GM19025 (cell line): Measurements from ENCODE around the gene MRGPRG.

ENCODE experiments used
- ATAC-seq: cut with Tn5 transposase; IDR thresholded peaks from one replicate; pipeline ENCODE4 v1.9.1; 2021; ENCODE audit warnings: mild to moderate bottlenecking, low read depth, moderate library complexity; ENCODE audit not compliant: unreplicated experiment

Gene MRGPRG

DNA sequence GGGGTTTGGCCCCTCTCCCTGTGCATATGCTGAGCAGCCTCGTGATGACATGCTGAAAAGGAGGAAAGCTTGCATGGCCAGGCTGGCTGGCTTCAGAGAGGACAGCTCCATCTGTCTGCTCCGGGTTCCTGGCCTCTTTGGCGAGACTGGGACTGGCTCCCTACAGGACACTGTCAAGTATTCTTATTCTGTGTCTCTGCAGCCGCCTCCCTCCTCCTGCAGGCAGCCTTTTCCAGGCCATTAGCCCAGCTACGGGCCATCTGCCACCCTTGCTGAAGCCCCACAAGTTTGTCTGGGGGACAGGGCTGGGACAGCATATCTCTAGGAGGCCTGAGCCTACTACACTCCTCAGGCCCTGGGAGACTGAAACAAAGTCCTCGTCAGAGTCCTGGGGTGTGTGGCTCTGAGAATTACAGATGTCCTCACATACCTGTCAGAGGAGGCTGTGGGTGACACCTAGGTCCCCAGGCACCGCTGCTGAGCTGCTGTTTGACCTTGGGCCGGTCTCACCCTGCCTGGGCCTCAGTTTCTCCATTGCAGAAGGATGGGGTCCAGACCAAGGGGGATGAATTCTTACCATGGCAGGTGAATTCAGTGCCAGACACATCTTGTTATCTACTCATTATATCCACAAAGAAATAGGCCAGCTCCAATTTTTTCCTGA lies 11.0 kb downstream of the MRGPRG start:
- ATAC-seq = no peak

DNA sequence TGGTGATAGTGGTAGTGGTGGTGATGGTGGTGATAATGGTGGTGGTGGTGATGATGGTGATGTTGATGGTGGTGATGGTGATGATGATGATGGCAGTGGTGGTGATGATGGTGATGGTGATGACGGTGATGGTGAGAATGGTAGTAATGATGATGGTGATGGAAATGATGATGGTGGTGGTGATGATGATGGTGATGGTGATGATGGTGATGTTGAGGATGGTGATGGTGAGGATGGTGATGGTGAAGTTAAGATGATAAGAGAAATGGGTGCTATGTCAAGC lies 11.8 kb downstream of the MRGPRG start:
- no peak for ATAC-seq

GRCh38 chr11:3206156-3206921 lies 12.3 kb downstream of the MRGPRG start:
- ATAC-seq = no peak

DNA sequence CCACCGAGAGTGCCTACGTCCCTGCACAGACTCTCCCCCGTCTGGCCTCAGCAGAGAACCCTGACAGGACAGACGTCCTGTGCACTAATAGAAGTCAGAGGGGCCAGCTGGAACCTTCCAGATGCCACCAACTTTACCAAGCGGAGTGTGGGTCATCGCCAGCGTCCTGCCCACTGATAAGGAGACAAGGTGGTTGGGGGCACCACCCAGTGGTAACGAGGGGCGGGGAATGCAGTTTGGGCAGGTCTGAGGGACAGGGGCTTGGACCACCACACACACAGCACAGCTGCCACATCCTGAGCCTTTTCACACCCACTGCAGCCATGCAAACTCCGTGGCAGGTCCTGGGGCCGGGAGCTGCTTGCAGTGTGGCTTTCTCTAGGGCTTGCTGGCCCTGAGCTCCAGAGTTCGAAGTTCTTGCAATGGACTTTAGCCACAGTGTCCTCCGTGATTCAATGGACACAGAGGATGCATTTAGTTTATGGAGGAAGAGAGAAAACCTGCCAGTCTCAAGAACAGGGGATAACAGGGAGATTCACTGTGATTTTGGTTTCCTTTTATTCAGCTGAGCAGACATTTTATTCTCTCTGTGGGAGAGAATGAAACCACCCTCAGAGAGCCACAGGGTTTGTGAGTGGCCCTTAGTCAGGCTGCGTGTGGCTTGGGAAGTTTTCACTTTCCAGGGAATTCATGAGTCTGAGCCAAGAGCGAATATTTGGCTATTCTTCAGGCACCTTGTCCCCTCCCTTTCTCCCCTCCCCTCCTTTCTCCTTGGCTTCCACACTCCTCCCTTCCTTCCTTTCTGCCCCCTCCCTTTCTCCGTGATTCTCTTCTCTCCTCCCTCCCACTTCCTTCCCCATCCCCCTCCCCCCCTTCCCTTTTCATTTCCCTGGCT lies 13.1 kb downstream of the MRGPRG start:
- ATAC-seq = no peak

DNA sequence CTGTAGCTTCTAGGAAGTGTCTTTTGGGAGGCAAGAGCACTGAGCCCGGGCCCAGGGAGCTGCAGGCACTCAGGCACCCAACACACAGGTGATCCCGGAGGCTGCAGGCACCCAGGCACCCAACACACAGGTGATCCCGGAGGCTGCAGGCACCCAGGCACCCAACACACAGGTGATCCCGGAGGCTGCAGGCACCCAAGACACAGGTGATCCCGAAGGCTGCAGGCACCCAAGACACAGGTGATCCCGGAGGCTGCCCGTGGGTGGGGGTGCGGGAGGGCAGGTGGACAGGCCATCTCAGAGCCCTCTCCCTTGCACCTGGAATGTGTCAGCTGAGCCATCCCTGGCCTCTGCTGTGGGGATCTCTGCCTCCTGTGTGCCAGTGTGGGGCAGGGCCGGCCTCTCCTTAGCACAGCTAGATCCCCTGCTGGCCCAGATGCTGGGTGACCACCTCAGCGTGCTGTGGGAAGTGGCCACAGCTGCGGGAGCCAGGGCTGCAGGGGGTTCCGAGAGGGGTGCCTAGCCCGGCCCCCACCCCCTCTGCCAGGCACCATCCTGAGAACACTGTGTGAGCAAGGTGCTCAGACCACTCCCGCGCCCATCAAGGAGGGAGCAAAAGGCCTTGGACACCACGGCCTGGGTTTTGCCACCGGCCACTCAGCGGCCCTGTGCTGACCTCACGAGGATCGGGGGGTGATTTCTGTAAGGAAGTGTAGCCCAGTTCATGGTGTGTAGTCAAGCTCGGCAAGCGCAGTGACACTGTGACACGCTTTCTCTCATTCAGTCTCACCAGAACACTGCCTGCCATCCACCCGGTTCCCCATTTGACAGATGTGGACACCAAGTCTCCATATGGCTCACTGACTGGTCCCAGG lies 14.2 kb downstream of the MRGPRG start:
- no peak for ATAC-seq

- no peak for ATAC-seq
These were observed 15.2 kb downstream of the MRGPRG start for GRCh38 chr11:3203221-3204043.

DNA sequence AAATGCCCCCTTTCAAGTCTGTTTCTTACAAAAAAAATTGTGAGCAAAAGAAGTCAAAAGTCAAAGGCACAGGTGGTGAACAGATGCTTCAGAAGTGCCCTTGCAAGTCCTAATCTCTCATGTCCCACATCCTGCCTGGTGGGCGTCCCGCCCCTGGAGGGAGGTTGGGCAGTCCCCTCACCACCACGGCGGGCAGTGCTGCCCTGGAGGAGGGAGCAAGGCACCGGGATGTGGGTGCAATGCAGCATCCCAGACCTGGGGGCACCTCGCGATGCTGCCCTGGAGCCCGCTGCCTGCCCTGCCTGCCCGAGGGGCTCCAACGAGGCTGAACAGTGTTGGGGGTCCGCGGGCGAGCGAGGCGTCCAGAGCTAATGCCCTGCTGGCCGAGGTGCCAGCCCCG lies 15.9 kb downstream of the MRGPRG start:
- ATAC-seq = no peak

- ATAC-seq = no peak
These were observed 16.3 kb downstream of the MRGPRG start for GRCh38 chr11:3202305-3202704.

- no peak for ATAC-seq
These were observed 16.9 kb downstream of the MRGPRG start for GRCh38 chr11:3201677-3202181.

DNA sequence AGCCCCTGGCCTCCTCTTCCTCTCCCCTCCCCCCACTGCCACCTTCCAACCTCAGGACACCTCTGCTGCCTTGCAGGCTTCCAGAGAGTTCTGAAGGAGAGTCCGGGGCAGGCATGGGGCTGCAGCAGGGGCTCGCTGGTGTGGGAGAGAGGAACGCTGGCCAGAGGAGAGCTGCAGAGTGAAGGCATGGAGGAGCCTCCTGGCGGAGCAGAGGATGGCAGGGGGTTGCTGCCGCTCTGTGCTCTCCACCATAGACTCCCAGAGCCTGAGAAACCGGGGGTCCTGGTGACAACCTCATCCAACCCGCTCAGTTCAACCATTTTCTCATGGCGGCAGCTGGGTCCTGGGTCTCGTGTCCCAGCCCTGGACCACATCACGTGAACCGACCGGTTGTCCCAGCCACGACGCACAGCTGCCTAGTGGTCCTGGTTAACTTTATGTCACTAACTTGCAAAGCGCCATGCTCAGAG lies 17.5 kb downstream of the MRGPRG start:
- ATAC-seq = no peak

- ATAC-seq = no peak
These were observed 18.1 kb downstream of the MRGPRG start for GRCh38 chr11:3200388-3201111.

- ATAC-seq = no peak
These were observed 18.9 kb downstream of the MRGPRG start for GRCh38 chr11:3199537-3200295.

- no peak for ATAC-seq
These were observed 19.8 kb downstream of the MRGPRG start for GRCh38 chr11:3198815-3199214.

DNA sequence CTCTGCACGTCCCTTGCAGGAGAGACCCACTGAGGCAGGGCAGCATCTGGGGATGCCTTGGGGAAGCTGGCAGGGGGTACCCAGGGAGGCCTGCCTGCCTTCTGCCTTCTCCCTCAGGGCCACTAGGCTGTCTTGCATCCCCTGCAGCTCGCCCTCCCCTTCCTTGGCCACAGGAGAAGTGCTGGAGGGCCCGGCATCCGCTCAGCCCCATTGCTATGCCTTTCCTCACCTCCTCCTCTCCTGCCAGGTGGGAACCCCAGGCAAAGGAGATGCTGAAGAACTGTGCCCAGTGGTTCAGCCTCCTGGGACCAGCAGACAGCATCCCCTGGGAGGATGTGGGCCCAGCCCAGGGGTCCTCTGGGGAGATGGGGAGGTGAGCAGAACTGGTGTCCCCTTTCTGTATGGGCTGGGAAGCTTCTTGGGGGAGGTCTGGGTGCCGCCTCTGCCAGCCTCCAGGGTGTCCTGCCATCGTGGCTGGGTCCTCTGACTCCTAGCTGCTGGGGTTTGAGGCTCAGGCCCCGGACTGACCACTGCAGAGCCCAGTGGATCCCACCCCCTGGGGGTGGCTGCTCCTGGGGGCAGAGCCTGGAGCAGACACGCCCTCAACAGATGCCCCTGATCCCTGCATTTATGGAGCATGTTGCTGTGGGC lies 20.6 kb downstream of the MRGPRG start:
- no peak for ATAC-seq

- ATAC-seq = no peak
These were observed 21.4 kb downstream of the MRGPRG start for GRCh38 chr11:3197044-3197695.

GRCh38 chr11:3196161-3197043 lies 22.2 kb downstream of the MRGPRG start:
- no peak for ATAC-seq
